Fibroblast of peridontal ligament (primary cell): Measurements from ENCODE around the gene LITAFD.
"Not testable (repeated sequence)": the region's sequence is repeated elsewhere in the genome, so short reads cannot be mapped to it uniquely, and the experiment has no call there.

Experiments used
- DNase-seq: peaks from one replicate; pipeline ENCODE4 v3.0.0-alpha.2; 2010; ENCODE audit errors: extremely low read depth

LITAFD gene

GRCh38 chr16:8872967-8873865 lies 8.9 kb upstream of the LITAFD start:
- no peak for DNase-seq

GRCh38 chr16:8873866-8874195 lies 8.3 kb upstream of the LITAFD start:
- not testable (repeated sequence) for DNase-seq

- peak; percentile 90 for DNase-seq
These were observed 7.8 kb upstream of the LITAFD start for GRCh38 chr16:8874388-8874787.

GRCh38 chr16:8875317-8875716 lies 6.8 kb upstream of the LITAFD start:
- not testable (repeated sequence) for DNase-seq

- DNase-seq: no peak
These were observed 4.1 kb upstream of the LITAFD start for GRCh38 chr16:8877894-8878522.

- peak; percentile 54 for DNase-seq
These were observed 3.6 kb upstream of the LITAFD start for GRCh38 chr16:8878523-8878911.

GRCh38 chr16:8880839-8881510 lies 1.2 kb upstream of the LITAFD start:
- DNase-seq: no peak

GRCh38 chr16:8882725-8883377 lies 700 bp downstream of the LITAFD start:
- no peak for DNase-seq

GRCh38 chr16:8885674-8886592 lies 3.8 kb downstream of the LITAFD start:
- peak; percentile 18 for DNase-seq

GRCh38 chr16:8886593-8887430 lies 4.7 kb downstream of the LITAFD start:
- DNase-seq: no peak

GRCh38 chr16:8887431-8887765 lies 5.2 kb downstream of the LITAFD start:
- no peak for DNase-seq

GRCh38 chr16:8887952-8888560 lies 5.9 kb downstream of the LITAFD start:
- DNase-seq: no peak

- no peak for DNase-seq
These were observed 7.1 kb downstream of the LITAFD start for GRCh38 chr16:8888951-8889892.

GRCh38 chr16:8889893-8890548 lies 7.9 kb downstream of the LITAFD start:
- no peak for DNase-seq

GRCh38 chr16:8890549-8890921 lies 8.4 kb downstream of the LITAFD start:
- DNase-seq: no peak

- DNase-seq: no peak
These were observed 10.0 kb downstream of the LITAFD start for GRCh38 chr16:8892101-8892575.

- no peak for DNase-seq
These were observed 11.3 kb downstream of the LITAFD start for GRCh38 chr16:8893426-8893825.
